GM12864 (cell line): ENCODE results near the gene STX19.
"Not testable (repeated sequence)": the region's sequence is repeated elsewhere in the genome, so short reads cannot be mapped to it uniquely, and the experiment has no call there.

Experiments used
- DNase-seq: peaks from one replicate; pipeline ENCODE4 v3.0.0-alpha.2; 2011; ENCODE audit warnings: low read depth
- H3K4me3 ChIP-seq: 2 replicates; pipeline ENCODE4 v1.5.1; 2011; ENCODE audit warnings: mild to moderate bottlenecking, low read depth, low read length, control low read depth
- TF ChIP-seq, protein P1 (sequence below): IDR thresholded peaks from 2 replicates; pipeline ENCODE4 v1.5.1; 2011; ENCODE audit warnings: low read depth, mild to moderate bottlenecking, moderate library complexity, low read length, control low read depth, inconsistent platforms; ENCODE audit errors: missing control alignments

Gene STX19

DNA sequence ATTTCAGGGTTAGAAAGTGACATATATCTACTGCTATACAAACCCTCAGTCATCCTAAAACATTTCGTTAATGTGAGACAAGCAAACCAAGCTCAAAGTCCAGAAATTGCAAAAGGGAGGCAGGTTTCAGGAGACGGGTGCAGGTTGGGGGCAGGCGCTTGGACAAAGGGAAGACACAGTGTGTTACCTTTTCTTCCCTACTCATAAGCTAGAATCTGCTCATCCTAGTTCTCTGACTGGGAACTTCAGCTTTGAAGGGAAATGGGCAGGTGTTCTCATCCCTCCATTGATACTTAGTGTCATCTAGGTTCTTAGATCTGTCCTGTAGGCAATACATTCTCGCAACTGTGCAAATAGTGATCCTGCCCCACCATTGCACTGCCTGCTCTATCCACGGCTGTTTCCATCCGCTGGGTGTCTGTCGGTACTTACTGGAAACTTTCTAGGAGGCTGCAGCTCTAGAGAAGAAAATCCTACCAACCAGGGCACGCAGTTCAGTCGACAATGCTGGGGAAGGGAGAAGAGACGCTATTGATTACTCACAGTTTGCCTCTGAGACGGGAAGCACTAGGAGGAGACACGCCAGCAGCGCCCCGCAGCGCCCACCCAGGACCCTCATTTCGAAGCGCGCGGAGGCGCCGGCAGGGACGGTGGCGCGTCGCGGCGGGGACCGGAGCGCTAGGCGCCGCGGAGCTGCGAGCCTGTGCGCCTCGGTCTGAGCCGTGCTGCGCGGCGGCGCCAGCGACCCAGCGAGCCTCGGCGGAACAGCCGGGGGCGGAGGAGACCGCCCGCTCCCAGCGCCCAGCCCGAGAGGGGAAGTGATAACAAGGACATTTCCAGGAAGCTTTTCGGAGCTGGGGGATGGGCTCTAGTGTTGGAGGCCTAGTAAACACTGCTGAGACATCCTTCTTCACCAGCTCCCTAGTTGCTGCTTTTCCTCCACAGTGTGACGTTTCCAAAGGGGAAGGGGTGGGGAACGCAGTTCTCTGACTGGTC, 55.0 kb downstream of the STX19 start, which contains the start of gene PROS1:
Gene PROS1, minus strand, starts transcription at position 766 of the 996 bp plus-strand sequence. Its CDS starts 147 bp downstream, at position 619.
- DNase-seq, result no peak
- TF ChIP-seq, protein P1, sequence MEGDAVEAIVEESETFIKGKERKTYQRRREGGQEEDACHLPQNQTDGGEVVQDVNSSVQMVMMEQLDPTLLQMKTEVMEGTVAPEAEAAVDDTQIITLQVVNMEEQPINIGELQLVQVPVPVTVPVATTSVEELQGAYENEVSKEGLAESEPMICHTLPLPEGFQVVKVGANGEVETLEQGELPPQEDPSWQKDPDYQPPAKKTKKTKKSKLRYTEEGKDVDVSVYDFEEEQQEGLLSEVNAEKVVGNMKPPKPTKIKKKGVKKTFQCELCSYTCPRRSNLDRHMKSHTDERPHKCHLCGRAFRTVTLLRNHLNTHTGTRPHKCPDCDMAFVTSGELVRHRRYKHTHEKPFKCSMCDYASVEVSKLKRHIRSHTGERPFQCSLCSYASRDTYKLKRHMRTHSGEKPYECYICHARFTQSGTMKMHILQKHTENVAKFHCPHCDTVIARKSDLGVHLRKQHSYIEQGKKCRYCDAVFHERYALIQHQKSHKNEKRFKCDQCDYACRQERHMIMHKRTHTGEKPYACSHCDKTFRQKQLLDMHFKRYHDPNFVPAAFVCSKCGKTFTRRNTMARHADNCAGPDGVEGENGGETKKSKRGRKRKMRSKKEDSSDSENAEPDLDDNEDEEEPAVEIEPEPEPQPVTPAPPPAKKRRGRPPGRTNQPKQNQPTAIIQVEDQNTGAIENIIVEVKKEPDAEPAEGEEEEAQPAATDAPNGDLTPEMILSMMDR, result no peak
- peak within 1 kb of the TSS; percentile 39 for H3K4me3 ChIP-seq

DNA sequence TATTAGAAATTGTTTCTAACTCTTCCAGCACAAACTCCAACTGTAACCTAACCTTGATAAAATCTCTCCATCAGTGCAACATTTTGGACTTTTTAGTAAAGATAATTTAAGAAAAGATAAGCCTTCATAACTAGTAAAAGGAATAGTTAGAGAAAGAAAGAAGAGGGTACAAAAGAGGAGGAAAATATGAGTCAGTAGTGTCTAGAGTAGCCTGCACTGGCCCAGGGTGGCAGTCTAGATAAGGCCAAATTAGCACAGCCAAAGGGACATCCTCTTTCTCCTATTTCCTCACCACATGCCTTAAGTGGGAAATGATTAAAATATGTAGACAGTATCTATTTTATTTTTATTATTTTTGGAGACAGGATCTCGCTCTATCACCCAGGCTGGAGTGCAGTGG, 58.4 kb downstream of the STX19 start:
- H3K4me3 ChIP-seq, result no peak overlapping the region
- TF ChIP-seq, protein P1, result no peak
- DNase-seq, result no peak

DNA sequence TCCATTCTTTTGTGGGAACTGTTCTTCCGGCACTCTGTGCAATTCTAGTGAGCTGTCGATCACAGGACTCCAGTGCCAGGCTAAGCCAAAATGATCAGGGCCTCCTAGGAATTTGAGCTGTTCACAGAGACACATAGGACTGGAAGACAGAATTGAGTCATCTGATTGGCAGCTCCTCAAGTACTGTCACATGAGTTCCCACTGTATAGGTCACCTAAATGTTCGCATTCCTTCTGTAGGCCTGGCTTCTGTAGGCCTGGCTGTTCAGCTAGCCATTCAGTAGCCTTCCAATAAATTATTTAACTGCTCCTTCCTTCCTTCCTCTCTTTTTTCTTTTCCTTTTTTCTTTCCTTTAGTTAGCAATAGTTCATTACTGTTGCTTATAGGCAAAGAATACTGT, 59.0 kb downstream of the STX19 start:
- DNase-seq, result no peak

DNA sequence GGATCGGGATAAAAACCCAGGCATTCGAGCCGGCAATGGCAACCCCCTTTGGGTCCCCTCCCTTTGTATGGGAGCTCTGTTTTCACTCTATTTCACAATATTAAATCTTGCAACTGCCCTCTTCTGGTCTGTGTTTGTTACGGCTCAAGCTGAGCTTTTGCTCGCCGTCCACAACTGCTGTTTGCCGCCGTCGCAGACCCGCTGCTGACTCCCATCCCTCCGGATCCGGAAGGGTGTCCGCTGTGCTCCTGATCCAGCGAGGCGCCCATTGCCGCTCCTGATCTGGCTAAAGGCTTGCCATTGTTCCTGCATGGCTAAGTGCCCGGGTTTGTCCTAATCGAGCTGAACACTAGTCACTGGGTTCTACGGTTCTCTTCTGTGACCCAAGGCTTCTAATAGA, 63.3 kb downstream of the STX19 start:
- H3K4me3 ChIP-seq, DNase-seq: not testable (repeated sequence)

More for the DNA sequence above, 59.0 kb downstream of the STX19 start:
- no peak overlapping the region for H3K4me3 ChIP-seq
- TF ChIP-seq, protein P1, result no peak
